Psoas muscle (tissue), 8 donors: ENCODE measurements around the gene PRSS50. TPM values are rescaled to one million over a fixed set of nuclear protein-coding genes. Genes with fewer than 3 reads are reported as not detected.

Experiments
- ATAC-seq, 4 donors: fragments of 200-7000 bp; cut with Tn5 transposase; one replicate each; pipeline ENCODE4 v1.9.1; 2020; ENCODE audit warnings: moderate library complexity in 3 of 4, mild to moderate bottlenecking in 2 of 4
- DNase-seq, 2 donors: peaks; one replicate each; pipeline ENCODE4 v3.0.0-alpha.2; 2020
- H3K27ac ChIP-seq: fragments of 200-600 bp; one replicate; pipeline ENCODE4 v1.8.0; 2022
- H3K27me3 ChIP-seq, 3 donors: fragments of 200-600 bp in 1 of 3; one replicate each; pipeline versions ENCODE4 v1.6.1 to v1.8.0; 2013 to 2022; ENCODE audit warnings: low read length in 2 of 3, mild to moderate bottlenecking in 2 of 3, moderate library complexity in 1 of 3; ENCODE audit not compliant: insufficient read depth in 3 of 3
- H3K36me3 ChIP-seq, 2 donors: fragments of 200-600 bp in 1 of 2; one replicate each; pipeline versions ENCODE4 v1.6.1 to v1.8.0; 2013 to 2022; ENCODE audit warnings: low read depth in 1 of 2, mild to moderate bottlenecking in 1 of 2, moderate library complexity in 1 of 2; ENCODE audit not compliant: insufficient read depth in 1 of 2
- H3K4me1 ChIP-seq: fragments of 200-600 bp; one replicate; pipeline ENCODE4 v1.8.0; 2022
- H3K4me3 ChIP-seq: fragments of 200-600 bp; one replicate; pipeline ENCODE4 v1.8.0; 2022; ENCODE audit warnings: mild to moderate bottlenecking
- H3K9me3 ChIP-seq: fragments of 200-600 bp; one replicate; pipeline ENCODE4 v1.8.0; 2022
- CTCF ChIP-seq: fragments of 200-600 bp; IDR thresholded peaks from one replicate; pipeline ENCODE4 v1.8.0; 2022; ENCODE audit warnings: antibody characterized with exemption
- WGBS, 3 donors: extraction: QIAGEN DNeasy Blood & Tissue Kit; methylation state at CpG; one replicate each; pipeline versions ENCODE4 v1.1.6 to v1.1.7; 2013; 5-methylcytosine and 5-hydroxymethylcytosine counted together
- intact Hi-C, 2 donors: fragments of 100-400 bp; cut with DNase I; formaldehyde crosslinking; loops; one replicate each; pipeline versions ENCODE4 v1.11.0 to v1.14.2; 2022
- polyA plus RNA-seq, 3 donors: library from polyadenylated mRNA; stranded (reverse); fragments of 200-250 nt; gene quantifications; one replicate each; pipeline ENCODE4 v1.2.3, GENCODE V29; 2013
- total RNA-seq, 4 donors: library from RNA; stranded (reverse); fragmentation: NEBNext Ultra II Directional in 2 of 4; extraction: Animal tissue kit (Norgen Biotek cat#: 25700) in 2 of 4; gene quantifications; one replicate each; pipeline versions ENCODE4 v1.2.1 to v1.2.4, GENCODE V29; 2021 to 2023
- donor health status: healthy with polysubstance abuse.
- donor health status: DM: no; HTN: no; CAD: no; lungs with moderate emphysema.
- donor health status: Bipolar disorder and iron deficiency.
- donor health status: healthy.
- donor health status: DM: yes; HTN: yes; CAD: no.
- donor health status: DM: no; HTN: no; CAD: no.
- donor health status: DM: no; HTN: no; CAD: no.
- donor health status: DM: yes; HTN: yes; CAD: no.

PRSS50 gene
- total and polyA plus RNA-seq, 7 donors: 0.01 to 0.34 (median 0.14) TPM; not detected in 1

GRCh38 chr3:46703013-46703520 lies 14.6 kb downstream of the PRSS50 start:
- H3K9me3 ChIP-seq: no peaks in the 10 kb centered on the region
- DNase-seq (peak; percentile 3 to 44), ATAC-seq (no peak)
- peaks cover 40% of the 10 kb centered on the region for H3K4me1 ChIP-seq
- WGBS, 3 donors: 67 to 89% (median 77%) methylated on average over 4 of the region's 4 CpGs
- H3K4me3 ChIP-seq: no peak overlapping the region
- intact Hi-C loops: loop anchor here (5.0 to 10.0 kb wide), 4 partner anchors 162 to 622 kb away; partner anchors contain the start of gene MYL3 (in 1 of the 2)
- H3K36me3 ChIP-seq: no peaks in the 10 kb centered on the region
- no peak overlapping the region for H3K27ac ChIP-seq
- no peaks in the 10 kb centered on the region for H3K27me3 ChIP-seq
- TF ChIP-seq CTCF: no peak

GRCh38 chr3:46702246-46703012 lies 15.2 kb downstream of the PRSS50 start:
- no peak for TF ChIP-seq CTCF
- Histone ChIP-seq H3K9me3 (no peaks in the 10 kb centered on the region), H3K27ac (no peak overlapping the region), H3K4me3 (no peak overlapping the region), H3K27me3 (no peaks in the 10 kb centered on the region), H3K36me3 (no peaks in the 10 kb centered on the region), H3K4me1 (peaks cover 37% of the 10 kb centered on the region)
- peak; percentile 9 to 49 for DNase-seq
- ATAC-seq: peak in 3 of 4 donors; percentile 30 to 61 (median 42)
- 49 to 87% (median 53%) methylated on average over 4 of the region's 4 CpGs for WGBS, 3 donors
- intact Hi-C loops: loop anchor here (5.0 to 10.0 kb wide), 4 partner anchors 162 to 622 kb away; partner anchors contain the start of gene MYL3 (in 1 of the 2)

GRCh38 chr3:46701181-46701939 lies 16.3 kb downstream of the PRSS50 start, which contains the start of gene TMIE:
Gene TMIE, plus strand, starts transcription at chr3:46701392. Its CDS starts 96 bp downstream, at chr3:46701488.
- Histone ChIP-seq H3K4me1 (peaks cover 48% of the 10 kb centered on the region), H3K27ac (peak within 1 kb of the TSS; percentile 48), H3K36me3 (no peaks in the 10 kb centered on the region), H3K9me3 (no peaks in the 10 kb centered on the region), H3K4me3 (peak within 1 kb of the TSS; percentile 65), H3K27me3 (no peaks in the 10 kb centered on the region)
- peak; percentile 9 to 35 (median 28) for ATAC-seq
- WGBS, 3 donors: 8 to 11% (median 8%) methylated on average over 29 to 51 of the region's 51 CpGs
- intact Hi-C loops: loop anchor here (5.0 to 10.0 kb wide), 4 partner anchors 163 to 623 kb away; partner anchors contain the start of gene MYL3 (in 1 of the 2)
- DNase-seq: peak; percentile 54 to 69
- no peak for TF ChIP-seq CTCF

GRCh38 chr3:46700772-46701171 lies 16.9 kb downstream of the PRSS50 start:
- intact Hi-C loops: loop anchor here (5.0 to 10.0 kb wide), 4 partner anchors 164 to 624 kb away; partner anchors contain the start of gene MYL3 (in 1 of the 2)
- WGBS, 3 donors: 6 to 25% (median 10%) methylated on average over 1 to 4 of the region's 4 CpGs
- ATAC-seq (no peak), DNase-seq (peak; percentile 57 to 75)
- TF ChIP-seq CTCF: no peak
- H3K27ac ChIP-seq: no peak overlapping the region
- H3K27me3 ChIP-seq: no peaks in the 10 kb centered on the region
- peaks cover 54% of the 10 kb centered on the region for H3K4me1 ChIP-seq
- no peaks in the 10 kb centered on the region for H3K36me3 ChIP-seq
- peak overlapping the region; percentile 65 for H3K4me3 ChIP-seq
- no peaks in the 10 kb centered on the region for H3K9me3 ChIP-seq
